NCI-H526 (cell line): ENCODE data around the gene ARID2.

ENCODE experiments used
- DNase-seq, 2 experiments: peaks; one replicate each; lab custom pipeline; 2025; lab: John Stamatoyannopoulos, UW

ARID2 gene

GRCh38 chr12:45933504-45933903 is 204.0 kb downstream of the ARID2 start:
- no peak for DNase-seq

GRCh38 chr12:45934956-45935355 is 205.4 kb downstream of the ARID2 start:
- DNase-seq = no peak

DNA sequence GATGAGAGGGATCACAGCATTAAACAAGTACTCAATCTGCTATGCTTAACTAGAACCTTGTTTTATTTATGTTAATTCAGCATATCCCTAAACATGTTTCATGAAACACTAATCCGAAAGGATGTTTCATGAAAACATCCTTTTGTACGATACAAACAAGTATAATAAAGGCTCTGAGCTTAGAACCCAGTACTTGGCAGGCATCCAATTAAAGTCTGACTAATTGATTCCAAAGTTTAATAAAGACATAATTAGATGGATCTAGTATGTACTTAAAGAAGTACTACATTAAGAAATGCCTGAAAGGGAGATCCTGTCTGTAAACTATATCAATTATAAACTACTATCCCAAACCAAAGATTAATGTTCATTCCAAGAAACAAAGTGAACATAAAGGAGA is 209.1 kb downstream of the ARID2 start:
- DNase-seq = no peak

GRCh38 chr12:45939759-45940158 is 210.3 kb downstream of the ARID2 start:
- no peak for DNase-seq

- DNase-seq = no peak
These were observed 215.3 kb downstream of the ARID2 start for GRCh38 chr12:45944771-45945170.

DNA sequence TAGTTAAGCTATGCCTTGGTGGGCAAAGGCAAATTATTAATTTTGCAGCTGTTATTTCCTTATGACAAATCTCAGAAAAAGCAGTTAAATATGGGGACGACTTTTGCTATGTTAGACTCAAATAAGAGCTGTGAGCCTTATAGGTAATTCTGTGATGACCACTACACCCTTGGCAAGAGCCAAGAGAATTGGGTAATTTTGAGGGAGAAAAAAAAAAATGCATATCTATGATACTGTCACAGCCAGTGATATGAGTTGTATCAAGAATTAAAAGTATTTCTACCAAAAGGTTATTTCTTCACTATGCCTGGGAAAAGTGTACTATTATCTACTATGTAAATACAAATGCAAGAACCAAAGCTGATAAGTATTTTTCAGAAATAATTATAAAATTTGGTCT is 216.9 kb downstream of the ARID2 start:
- no peak for DNase-seq

DNA sequence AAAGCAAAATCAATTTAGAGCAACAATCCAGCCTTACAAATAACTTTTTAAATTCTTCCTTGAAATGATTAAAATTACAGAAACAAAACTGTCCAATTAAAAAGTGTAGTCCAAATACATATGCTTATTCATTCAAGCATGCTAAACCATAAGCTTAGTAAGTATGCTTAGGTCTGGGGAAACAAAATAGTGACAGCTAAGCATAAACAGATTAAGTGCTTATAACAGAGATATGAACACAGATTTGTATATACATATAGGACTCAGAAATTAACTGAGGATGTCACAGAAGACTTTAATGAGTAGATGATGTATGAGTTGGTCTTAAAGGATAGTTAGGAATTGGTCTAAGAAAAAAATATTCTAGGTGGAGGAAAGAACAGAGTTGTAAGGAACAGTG is 219.0 kb downstream of the ARID2 start:
- no peak for DNase-seq
